SK-N-SH (cell line): ENCODE data around the gene ZNF221.

ENCODE experiments used
- CHD2 ChIP-seq: fragments of 150-350 bp; IDR thresholded peaks from 2 replicates; pipeline ENCODE4 v1.6.1; 2018; ENCODE audit warnings: low read length; ENCODE audit not compliant: partially characterized antibody
- CTCF ChIP-seq: fragments of 200-600 bp; sonication (generic); IDR thresholded peaks from 2 replicates; pipeline ENCODE4 v1.6.1; 2017; ENCODE audit warnings: antibody characterized with exemption, mild to moderate bottlenecking, moderate library complexity
- JUND ChIP-seq: IDR thresholded peaks from 2 replicates; pipeline ENCODE4 v1.4.0; 2012
- MEF2A ChIP-seq: IDR thresholded peaks from 2 replicates; pipeline ENCODE4 v1.4.0; 2012; ENCODE audit warnings: low read depth, borderline replicate concordance
- USF1 ChIP-seq: IDR thresholded peaks from 2 replicates; pipeline ENCODE4 v1.4.0; 2012; ENCODE audit warnings: low read depth, borderline replicate concordance
- YY1 ChIP-seq: IDR thresholded peaks from 2 replicates; pipeline ENCODE4 v1.4.0; 2012; ENCODE audit warnings: low read depth, mild to moderate bottlenecking

DNA sequence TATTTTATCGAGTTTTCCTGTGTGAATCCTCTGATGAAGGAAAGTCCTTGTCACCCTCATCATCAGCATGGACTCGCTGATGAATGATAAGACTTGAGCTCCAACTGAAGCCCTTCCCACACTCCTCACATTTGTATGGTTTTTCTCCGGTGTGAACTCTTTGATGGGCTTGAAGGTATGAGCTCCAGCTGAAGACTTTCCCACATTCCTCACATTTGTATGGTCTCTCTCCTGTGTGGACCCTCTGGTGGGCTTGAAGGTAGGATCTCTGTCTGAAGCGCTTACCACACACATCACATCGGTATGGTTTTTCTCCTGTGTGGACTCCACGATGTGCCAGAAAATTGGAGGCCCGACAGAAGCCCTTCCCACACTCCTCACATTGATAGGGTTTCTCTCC lies 37.6 kb upstream of the ZNF221 start:
- TF ChIP-seq CTCF (no peak), JUND (no peak), YY1 (no peak), CHD2 (no peak), USF1 (no peak), MEF2A (no peak)
